AG10803 (cell line): ENCODE data around the gene WNT6.
A peak's percentile ranks its signal among the peaks of the same experiment; 100 is the strongest.

Experiments
- DNase-seq: peaks from one replicate; pipeline ENCODE4 v3.0.0; 2010; ENCODE audit warnings: low read depth
- H3K4me3 ChIP-seq: 2 replicates; pipeline ENCODE4 v1.5.1; 2011; ENCODE audit warnings: mild to moderate bottlenecking, low read length, control low read depth
- CTCF ChIP-seq: conservative IDR thresholded peaks from 2 replicates; pipeline ENCODE4 v1.5.1; 2011; ENCODE audit warnings: mild to moderate bottlenecking, low read length, control low read depth, inconsistent platforms

The WNT6 gene

DNA sequence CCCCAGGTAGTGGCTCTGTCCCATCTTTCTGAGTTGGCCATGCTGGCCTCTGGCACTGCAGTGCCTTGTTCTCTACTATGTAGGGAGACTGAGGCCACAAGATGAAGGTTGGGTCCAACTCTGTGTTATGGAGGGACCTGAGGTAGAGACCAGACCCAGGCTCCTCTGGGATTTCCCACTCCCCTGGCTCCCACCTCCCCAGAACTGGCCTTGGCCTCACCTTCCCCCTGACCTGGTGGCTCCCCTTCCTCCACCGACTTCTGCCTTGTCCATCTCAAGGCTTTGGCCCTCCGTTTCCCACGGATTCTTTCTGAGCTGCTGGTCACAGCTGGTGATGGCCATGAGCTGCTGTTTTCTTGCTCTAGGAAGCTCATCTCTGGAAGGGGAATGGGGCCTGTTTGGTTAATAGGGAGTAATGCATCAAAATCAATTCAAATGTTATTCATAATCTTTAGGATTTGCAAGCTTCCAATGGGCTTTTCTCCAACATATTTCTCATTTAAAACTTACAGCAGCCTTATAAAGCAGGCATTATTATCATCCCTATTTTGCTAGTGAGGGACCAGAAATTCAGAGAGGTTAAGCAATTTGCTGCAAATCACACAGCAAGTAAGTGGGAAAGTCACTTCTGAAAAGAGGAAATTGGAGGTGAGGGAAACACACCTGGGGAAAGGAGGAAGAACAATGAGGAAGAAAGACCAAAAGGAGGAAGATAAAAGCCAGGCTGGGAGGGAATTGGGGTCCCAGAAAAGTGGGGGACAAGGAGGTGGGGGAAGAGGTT, 28.9 kb upstream of the WNT6 start:
- no peak overlapping the region for H3K4me3 ChIP-seq
- no peak for DNase-seq
- no peak for TF ChIP-seq CTCF

- no peak for TF ChIP-seq CTCF
- no peak for DNase-seq
- H3K4me3 ChIP-seq, result no peak within 1 kb of the TSS
These were observed 28.1 kb upstream of the WNT6 start, which contains the start of gene PRKAG3 for GRCh38 chr2:218831378-218831990. TSS of gene PRKAG3 (minus strand) at chr2:218831803.

DNA sequence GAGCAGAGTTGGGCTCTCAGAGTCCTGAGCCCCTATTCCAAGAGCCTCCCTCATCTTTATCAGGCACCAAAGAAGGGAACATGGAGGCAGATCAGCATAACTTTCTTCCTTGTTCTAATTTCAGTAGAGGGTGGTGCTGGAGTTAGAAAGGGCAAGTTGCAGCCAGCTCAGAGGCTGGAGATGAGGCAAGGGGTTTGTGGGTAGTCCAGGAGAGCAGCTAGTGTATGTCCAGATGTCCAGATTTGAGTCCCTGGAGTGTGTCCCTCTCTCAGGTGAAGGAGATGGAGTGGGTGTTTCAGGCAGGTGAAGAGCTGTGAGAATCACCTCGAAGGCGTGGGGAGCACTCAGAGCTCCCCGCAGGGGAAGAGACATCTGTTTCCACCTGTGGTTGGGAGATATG, 27.5 kb upstream of the WNT6 start:
- TF ChIP-seq CTCF, result no peak
- H3K4me3 ChIP-seq, result no peak overlapping the region
- peak; percentile 5 for DNase-seq

DNA sequence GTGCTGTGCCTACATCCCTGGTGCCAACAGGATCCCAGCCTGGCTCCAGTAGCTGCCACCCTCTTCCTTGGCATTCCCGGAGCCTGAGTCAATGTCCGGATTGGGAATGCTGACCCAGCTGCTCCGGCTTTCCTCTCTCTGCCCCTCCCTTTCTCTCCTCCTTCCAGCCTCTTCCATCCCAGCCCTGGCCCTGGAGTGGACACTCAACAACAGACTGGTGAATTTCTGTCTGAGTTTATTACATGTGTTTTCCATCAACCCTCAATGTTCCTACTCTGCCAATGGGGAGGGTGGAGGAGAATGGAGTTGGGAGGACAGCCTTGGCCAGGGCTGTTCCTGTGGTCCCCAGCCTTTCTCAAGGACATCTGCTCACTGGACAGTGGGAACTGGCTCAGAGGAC, 27.1 kb upstream of the WNT6 start:
- TF ChIP-seq CTCF, result no peak
- peak; percentile 61 for DNase-seq
- no peak overlapping the region for H3K4me3 ChIP-seq

DNA sequence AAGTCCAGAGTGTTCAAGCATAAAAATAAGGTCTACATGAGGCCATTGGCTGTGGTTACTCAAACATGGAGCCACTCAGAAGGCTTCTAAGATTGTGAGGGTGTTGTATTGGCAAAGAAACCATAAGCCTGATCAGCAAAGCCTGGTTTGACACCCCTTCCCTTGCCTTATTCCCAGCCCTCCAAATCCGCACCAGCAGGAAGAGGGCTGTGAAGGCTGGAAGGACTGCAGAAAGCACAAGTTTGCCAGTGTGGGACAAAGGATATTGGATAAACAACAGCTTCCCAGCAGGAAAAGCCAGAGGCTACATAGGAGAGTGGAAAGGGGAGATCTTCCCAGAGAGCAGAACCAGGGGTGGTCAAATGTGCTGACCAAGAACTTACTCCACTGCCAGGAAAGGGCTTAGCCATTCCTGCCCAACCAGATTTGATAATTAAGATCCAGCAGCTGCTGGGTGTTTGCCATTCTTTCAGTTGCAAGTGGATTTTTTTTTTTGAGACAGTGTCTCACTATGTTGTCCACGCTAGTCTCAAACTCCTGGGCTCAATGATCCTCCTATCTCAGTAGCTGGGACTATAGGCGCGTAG, 26.5 kb upstream of the WNT6 start:
- H3K4me3 ChIP-seq, result no peak overlapping the region
- peak; percentile 4 for DNase-seq
- TF ChIP-seq CTCF, result no peak

DNA sequence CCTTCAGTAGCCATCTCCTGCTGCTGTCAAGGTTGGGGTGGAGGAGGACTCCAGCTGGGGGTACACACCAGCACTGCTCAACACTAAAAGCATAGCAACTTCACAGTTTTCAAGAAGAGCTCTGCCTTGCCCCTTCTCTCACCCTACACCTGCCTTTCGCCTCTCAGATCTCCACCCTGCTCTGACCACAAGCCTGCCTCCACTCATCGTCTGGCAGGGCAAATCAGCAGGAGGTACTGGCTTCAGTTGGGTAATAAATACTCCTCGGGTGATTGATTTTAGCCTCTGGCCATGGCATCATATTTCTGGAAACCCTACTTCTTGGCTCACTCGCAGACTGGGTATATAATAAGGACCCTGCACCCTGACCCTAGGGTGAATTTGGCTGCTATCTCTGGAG, 24.9 kb upstream of the WNT6 start:
- H3K4me3 ChIP-seq, result no peak overlapping the region
- DNase-seq, result no peak
- TF ChIP-seq CTCF, result no peak

- DNase-seq, result no peak
- no peak for TF ChIP-seq CTCF
- H3K4me3 ChIP-seq, result no peak overlapping the region
These were observed 22.1 kb upstream of the WNT6 start for GRCh38 chr2:218837495-218837894.
